ENCODE results near the gene ARHGEF26. TPM values are rescaled to one million over a fixed set of nuclear protein-coding genes. Genes with fewer than 3 reads are reported as not detected.

ARHGEF26 gene
- total RNA-seq, 4 donors from 2014 or later = 30.6 to 49.3 (median 37.8) TPM

DNA sequence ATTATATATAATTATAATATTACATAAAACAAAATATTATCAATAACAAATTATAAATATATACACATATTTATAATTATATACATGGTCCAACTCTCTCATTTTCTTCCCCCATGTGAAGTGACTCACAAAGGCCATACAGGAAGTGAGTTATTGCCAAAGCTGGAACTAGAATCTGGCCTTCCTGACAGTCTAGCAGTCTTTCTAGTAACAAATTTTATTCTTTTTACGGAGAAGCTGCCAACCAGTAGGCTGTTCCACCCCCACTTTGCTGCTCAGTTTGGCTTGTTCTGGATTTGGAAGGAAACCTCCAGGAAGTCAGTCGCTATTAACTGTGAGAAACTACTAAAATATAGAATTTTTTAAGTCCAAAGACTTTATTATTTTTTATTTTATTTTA, 123.5 kb downstream of the ARHGEF26 start:
- H3K27me3 ChIP-seq = no peaks in the 10 kb centered on the region
- TF ChIP-seq POLR2A (IDR thresholded peaks at IDR 0.05) (no peak), POLR2AphosphoS5 (IDR thresholded peaks at IDR 0.05) (no peak), EP300 (IDR thresholded peaks at IDR 0.05) (no peak)
- TF ChIP-seq, protein P1, sequence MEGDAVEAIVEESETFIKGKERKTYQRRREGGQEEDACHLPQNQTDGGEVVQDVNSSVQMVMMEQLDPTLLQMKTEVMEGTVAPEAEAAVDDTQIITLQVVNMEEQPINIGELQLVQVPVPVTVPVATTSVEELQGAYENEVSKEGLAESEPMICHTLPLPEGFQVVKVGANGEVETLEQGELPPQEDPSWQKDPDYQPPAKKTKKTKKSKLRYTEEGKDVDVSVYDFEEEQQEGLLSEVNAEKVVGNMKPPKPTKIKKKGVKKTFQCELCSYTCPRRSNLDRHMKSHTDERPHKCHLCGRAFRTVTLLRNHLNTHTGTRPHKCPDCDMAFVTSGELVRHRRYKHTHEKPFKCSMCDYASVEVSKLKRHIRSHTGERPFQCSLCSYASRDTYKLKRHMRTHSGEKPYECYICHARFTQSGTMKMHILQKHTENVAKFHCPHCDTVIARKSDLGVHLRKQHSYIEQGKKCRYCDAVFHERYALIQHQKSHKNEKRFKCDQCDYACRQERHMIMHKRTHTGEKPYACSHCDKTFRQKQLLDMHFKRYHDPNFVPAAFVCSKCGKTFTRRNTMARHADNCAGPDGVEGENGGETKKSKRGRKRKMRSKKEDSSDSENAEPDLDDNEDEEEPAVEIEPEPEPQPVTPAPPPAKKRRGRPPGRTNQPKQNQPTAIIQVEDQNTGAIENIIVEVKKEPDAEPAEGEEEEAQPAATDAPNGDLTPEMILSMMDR (IDR thresholded peaks at IDR 0.05) = no peak
- H3K4me3 ChIP-seq = no peak overlapping the region
- no peaks in the 10 kb centered on the region for H3K9me3 ChIP-seq
- peaks cover 22% of the 10 kb centered on the region for H3K4me1 ChIP-seq
- H3K36me3 ChIP-seq = peaks cover 14% of the 10 kb centered on the region
- no peak for DNase-seq (ENCODE audit: low spot score in 2 of 2)
- no peak overlapping the region for H3K27ac ChIP-seq
- WGBS = 66% methylated on average over 2 of the region's 2 CpGs

DNA sequence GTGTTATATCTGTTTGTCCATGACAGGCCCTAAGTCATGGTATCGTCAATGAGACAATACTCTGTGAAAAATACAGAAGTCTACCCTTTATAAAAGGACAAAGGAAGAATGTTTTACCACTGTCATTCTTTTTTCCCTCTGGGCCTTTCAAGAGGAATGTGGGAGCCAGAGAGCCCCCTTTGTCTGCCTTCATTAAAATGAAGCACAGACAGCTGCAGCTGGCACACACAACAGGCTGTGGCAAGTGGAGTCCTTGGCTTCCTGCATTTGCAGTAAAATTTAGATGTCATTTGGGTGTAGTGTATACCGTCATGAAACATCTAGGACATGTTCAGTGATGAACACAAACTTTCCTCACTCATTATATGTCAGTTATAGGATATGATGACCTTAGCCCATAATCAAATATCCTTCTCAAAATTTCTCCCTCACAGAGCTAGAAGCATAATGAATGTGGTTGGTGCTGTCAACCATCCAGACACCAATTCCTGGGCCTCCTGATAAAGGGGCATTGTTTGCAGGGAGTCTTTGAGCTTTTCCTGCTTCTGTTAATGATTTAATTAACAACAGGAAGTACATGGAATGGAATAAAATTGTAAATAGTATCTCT, 126.7 kb downstream of the ARHGEF26 start:
- Histone ChIP-seq H3K36me3 (peaks cover 15% of the 10 kb centered on the region), H3K27ac (no peak overlapping the region), H3K27me3 (no peaks in the 10 kb centered on the region), H3K4me1 (peaks cover 18% of the 10 kb centered on the region), H3K4me3 (no peak overlapping the region), H3K9me3 (no peaks in the 10 kb centered on the region)
- no peak for DNase-seq (ENCODE audit: low spot score in 2 of 2)
- 82% methylated on average over 2 of the region's 2 CpGs for WGBS
- TF ChIP-seq POLR2A (IDR thresholded peaks at IDR 0.05) = no peak
- no peak for TF ChIP-seq POLR2AphosphoS5 (IDR thresholded peaks at IDR 0.05)
- TF ChIP-seq, protein P1 (IDR thresholded peaks at IDR 0.05) = no peak
- TF ChIP-seq EP300 (IDR thresholded peaks at IDR 0.05) = no peak

DNA sequence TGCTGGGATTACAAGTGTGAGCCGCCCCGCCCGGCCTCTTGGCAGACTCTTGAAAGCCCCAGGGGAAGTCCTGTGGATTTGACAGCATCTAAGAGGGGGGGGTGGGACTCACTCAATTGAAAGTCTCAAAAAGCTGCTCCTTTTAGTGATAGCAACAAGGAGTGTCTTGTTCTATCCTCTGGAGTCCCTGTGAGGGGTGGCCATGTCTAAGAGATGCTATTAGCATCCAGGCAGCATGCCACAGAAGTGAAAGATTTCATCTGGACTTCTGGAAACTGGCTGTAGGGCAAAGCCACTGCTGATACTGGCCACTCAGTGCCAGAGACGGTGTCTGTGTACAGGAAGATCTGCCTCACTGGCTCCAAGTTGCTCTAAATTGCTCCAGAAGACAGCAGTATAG, 129.1 kb downstream of the ARHGEF26 start:
- TF ChIP-seq POLR2A (IDR thresholded peaks at IDR 0.05) = no peak
- TF ChIP-seq POLR2AphosphoS5 (IDR thresholded peaks at IDR 0.05) = no peak
- TF ChIP-seq EP300 (IDR thresholded peaks at IDR 0.05) = no peak
- TF ChIP-seq, protein P1 (IDR thresholded peaks at IDR 0.05) = no peak
- Histone ChIP-seq H3K9me3 (no peaks in the 10 kb centered on the region), H3K27me3 (no peaks in the 10 kb centered on the region), H3K4me1 (peaks cover 8% of the 10 kb centered on the region), H3K4me3 (no peak overlapping the region), H3K27ac (no peak overlapping the region), H3K36me3 (peaks cover 31% of the 10 kb centered on the region)
- no peak for DNase-seq (ENCODE audit: low spot score in 2 of 2)
- 98% methylated on average over 4 of the region's 4 CpGs for WGBS

DNA sequence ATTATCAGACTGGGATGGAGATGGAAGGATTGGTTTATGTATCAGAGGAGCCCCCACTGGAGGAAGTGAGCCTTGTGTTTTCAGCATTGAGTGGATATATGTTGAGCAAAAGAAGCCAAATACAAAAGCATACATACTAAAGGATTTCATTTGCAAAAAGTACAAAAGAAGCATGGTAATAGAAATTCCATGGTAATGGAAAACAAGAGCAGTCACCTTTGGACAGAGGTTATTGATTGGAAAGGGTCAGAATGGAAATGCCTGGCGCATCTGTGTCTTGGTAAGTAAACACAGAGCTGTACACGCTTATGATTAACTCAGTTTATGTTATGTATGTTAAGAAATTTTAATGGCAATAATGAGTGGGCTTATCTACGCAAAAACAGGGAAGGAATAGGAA, 130.4 kb downstream of the ARHGEF26 start:
- Histone ChIP-seq H3K27me3 (no peaks in the 10 kb centered on the region), H3K27ac (no peak overlapping the region), H3K4me1 (peaks cover 8% of the 10 kb centered on the region), H3K4me3 (no peak overlapping the region), H3K9me3 (no peaks in the 10 kb centered on the region), H3K36me3 (peaks cover 41% of the 10 kb centered on the region)
- TF ChIP-seq EP300 (IDR thresholded peaks at IDR 0.05) (no peak), POLR2A (IDR thresholded peaks at IDR 0.05) (no peak), POLR2AphosphoS5 (IDR thresholded peaks at IDR 0.05) (no peak)
- TF ChIP-seq, protein P1 (IDR thresholded peaks at IDR 0.05) = no peak
- DNase-seq (ENCODE audit: low spot score in 2 of 2) = no peak
- WGBS = 97% methylated on average over 3 of the region's 3 CpGs

DNA sequence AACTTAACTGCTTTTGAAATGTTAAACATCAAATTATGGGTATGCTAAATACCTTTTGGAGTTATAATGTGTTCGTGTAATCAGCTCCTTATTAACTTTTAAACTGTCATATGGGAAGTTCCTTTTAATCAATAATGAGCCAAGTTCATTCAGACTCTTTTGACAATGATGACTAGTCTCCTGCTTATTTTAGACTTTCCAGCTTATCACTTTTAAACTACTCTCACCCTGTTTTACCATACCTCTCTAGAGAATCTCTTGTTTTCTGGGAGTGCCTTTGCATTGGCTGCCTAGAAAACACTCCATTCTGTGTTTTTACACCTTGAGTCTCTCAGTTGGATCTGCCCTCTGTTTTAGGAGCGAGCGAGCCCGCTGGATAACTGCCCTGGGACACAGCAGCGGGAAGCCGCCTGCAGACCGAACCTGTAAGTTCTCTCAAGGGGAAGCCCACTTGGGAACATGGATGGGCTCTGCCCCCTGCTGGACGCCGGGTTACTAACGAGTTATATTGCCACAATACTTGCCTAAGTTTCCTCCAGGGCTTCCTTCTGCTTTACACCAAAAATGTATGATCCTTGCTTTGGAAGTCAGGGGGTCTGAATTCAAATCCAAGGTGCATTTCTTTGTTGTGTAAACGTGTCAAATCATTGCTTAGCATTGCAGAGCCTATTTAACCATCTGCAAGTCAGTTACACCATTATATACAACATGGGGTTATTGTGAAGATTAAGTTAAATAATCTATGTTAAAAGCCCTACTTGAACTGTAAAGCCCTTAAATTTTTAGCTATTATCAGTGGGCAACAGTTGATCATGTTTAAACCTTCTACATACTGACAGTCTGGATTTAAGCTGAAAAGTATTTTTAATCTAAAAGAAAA, 131.8 kb downstream of the ARHGEF26 start:
- Histone ChIP-seq H3K4me3 (no peak overlapping the region), H3K36me3 (peaks cover 54% of the 10 kb centered on the region), H3K9me3 (no peaks in the 10 kb centered on the region), H3K27ac (no peak overlapping the region), H3K27me3 (no peaks in the 10 kb centered on the region), H3K4me1 (peaks cover 8% of the 10 kb centered on the region)
- WGBS = 8% methylated on average over 11 of the region's 11 CpGs
- peak; percentile 89 to 95 for DNase-seq (ENCODE audit: low spot score in 2 of 2)
- no peak for TF ChIP-seq EP300 (IDR thresholded peaks at IDR 0.05)
- TF ChIP-seq POLR2AphosphoS5 (IDR thresholded peaks at IDR 0.05) = peak in 1 of 3 donors; percentile 38
- TF ChIP-seq, protein P1 (IDR thresholded peaks at IDR 0.05) = peak; percentile 74 to 83
